ENCODE data around the gene MPPE1. TPM values are rescaled to one million over a fixed set of nuclear protein-coding genes. Genes with fewer than 3 reads are reported as not detected.

Gene MPPE1
- total and polyA plus RNA-seq, 4 donors = 28.8 to 49.8 (median 39.4) TPM

DNA sequence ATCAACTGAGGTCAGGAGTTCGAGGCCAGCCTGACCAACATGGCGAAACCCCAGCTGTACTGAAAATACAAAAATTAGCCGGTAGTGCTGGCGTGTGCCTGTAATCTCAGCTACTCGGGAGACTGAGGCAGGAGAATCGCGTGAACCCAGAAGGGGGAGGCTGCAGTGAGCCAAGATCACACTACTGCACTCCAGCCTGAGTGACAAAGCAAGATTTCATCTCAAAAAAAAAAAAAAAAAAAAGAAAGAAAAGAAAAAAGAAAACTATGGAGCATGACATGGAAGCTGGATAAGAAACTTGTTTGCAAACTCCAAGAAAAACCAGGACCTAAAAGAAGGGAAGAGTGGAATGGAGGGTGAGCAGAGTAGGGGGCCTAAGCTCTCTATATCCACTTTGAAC, 58.8 kb downstream of the MPPE1 start:
- no peak overlapping the region for H3K27ac ChIP-seq (ENCODE audit: low read depth in 1 of 2, low read length in 2 of 2)
- no peaks in the 10 kb centered on the region for H3K27me3 ChIP-seq (ENCODE audit: control insufficient read depth in 1 of 2, insufficient read depth in 2 of 2, low read length in 1 of 2)
- intact Hi-C loops (cut with DNase I) = no loop called here
- DNase-seq (no peak), ATAC-seq (ENCODE audit: low FRiP score) (no peak)
- 77 to 78% methylated on average over 7 of the region's 7 CpGs for WGBS, 2 donors
- no peak overlapping the region for H3K4me3 ChIP-seq (ENCODE audit: low read length in 2 of 2)
- no peaks in the 10 kb centered on the region for H3K9me3 ChIP-seq (ENCODE audit: control insufficient read depth, low read length)
- H3K4me1 ChIP-seq (ENCODE audit: control insufficient read depth in 1 of 2, insufficient read depth in 2 of 2, low read length in 2 of 2) = peaks cover 0 to 2% of the 10 kb centered on the region in 2 donors
- no peaks in the 10 kb centered on the region for H3K36me3 ChIP-seq (ENCODE audit: control insufficient read depth in 1 of 2, insufficient read depth in 2 of 2, low read length in 1 of 2)

DNA sequence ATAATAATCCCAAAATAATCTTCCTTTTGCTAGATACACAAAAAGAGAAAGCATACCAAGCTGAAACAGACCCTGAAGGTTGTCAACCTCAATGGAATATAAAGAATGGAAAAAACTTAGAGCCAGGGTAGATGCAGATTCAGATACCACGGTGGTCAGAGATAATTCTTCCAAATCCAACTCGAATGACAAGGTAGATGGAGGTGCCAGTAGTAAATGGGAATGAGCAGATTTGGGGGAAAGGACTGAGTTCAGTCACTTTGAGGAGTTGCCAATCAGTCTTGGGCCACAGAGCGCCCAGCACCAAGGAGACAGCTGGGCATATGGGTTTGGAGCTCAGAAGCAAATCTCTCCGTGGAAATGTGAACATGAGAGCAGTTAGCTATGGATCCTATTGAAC, 60.3 kb downstream of the MPPE1 start:
- no peaks in the 10 kb centered on the region for H3K27me3 ChIP-seq (ENCODE audit: control insufficient read depth in 1 of 2, insufficient read depth in 2 of 2, low read length in 1 of 2)
- no peaks in the 10 kb centered on the region for H3K36me3 ChIP-seq (ENCODE audit: control insufficient read depth in 1 of 2, insufficient read depth in 2 of 2, low read length in 1 of 2)
- H3K9me3 ChIP-seq (ENCODE audit: control insufficient read depth, low read length) = no peaks in the 10 kb centered on the region
- no peak for ATAC-seq (ENCODE audit: low FRiP score)
- intact Hi-C loops (cut with DNase I) = no loop called here
- H3K4me3 ChIP-seq (ENCODE audit: low read length in 2 of 2) = no peak overlapping the region
- H3K4me1 ChIP-seq (ENCODE audit: control insufficient read depth in 1 of 2, insufficient read depth in 2 of 2, low read length in 2 of 2) = no peaks in the 10 kb centered on the region
- DNase-seq = no peak
- 75% methylated on average over 4 of the region's 4 CpGs for WGBS, 2 donors
- no peak overlapping the region for H3K27ac ChIP-seq (ENCODE audit: low read depth in 1 of 2, low read length in 2 of 2)

DNA sequence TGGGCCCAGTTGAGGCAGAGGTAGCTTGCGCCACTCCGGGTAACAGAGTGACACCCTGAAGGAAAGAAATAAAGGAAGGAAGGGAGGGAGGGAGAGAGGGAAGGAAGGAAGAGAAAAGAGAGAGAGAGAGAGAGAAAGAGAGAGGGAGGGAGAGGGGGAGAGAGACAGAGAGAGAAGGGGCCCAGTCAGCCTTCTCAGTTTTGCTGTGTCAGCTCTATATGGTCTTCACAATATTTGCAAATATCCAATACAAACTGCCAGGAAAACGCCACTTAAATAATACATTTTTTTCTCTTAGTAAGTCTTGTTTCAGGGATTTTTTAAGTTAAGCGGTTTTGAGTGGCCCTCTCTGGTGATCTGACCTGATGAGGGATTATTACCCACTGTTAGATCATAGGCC, 62.5 kb downstream of the MPPE1 start:
- 82 to 84% methylated on average over 4 of the region's 4 CpGs for WGBS, 2 donors
- Histone ChIP-seq H3K36me3 (ENCODE audit: control insufficient read depth in 1 of 2, insufficient read depth in 2 of 2, low read length in 1 of 2) (no peaks in the 10 kb centered on the region), H3K27ac (ENCODE audit: low read depth in 1 of 2, low read length in 2 of 2) (no peak overlapping the region), H3K27me3 (ENCODE audit: control insufficient read depth in 1 of 2, insufficient read depth in 2 of 2, low read length in 1 of 2) (no peaks in the 10 kb centered on the region), H3K4me3 (ENCODE audit: low read length in 2 of 2) (no peak overlapping the region), H3K9me3 (ENCODE audit: control insufficient read depth, low read length) (no peaks in the 10 kb centered on the region), H3K4me1 (ENCODE audit: control insufficient read depth in 1 of 2, insufficient read depth in 2 of 2, low read length in 2 of 2) (no peaks in the 10 kb centered on the region)
- ATAC-seq (ENCODE audit: low FRiP score) (no peak), DNase-seq (no peak)
- intact Hi-C loops (cut with DNase I) = no loop called here

DNA sequence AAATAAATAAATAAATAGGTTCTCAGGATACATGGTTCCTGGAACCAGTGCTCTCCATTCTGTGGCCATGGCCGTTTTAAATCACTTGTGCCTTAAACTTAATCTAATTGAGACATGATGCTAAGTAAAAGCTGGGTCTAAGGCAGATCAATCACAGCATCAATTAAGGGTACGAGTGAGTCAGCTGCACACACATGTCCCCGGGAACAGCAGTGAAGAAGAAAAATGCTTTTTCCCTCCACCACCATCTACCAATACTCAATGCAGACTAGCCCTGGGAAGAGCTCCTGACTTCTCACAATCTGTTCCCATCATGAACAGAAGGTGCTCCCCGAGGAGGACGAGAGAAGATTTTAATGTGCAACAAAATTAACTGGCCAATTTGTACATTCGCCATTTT, 63.7 kb downstream of the MPPE1 start:
- DNase-seq (no peak), ATAC-seq (ENCODE audit: low FRiP score) (no peak)
- Histone ChIP-seq H3K4me1 (ENCODE audit: control insufficient read depth in 1 of 2, insufficient read depth in 2 of 2, low read length in 2 of 2) (no peaks in the 10 kb centered on the region), H3K27me3 (ENCODE audit: control insufficient read depth in 1 of 2, insufficient read depth in 2 of 2, low read length in 1 of 2) (no peaks in the 10 kb centered on the region), H3K4me3 (ENCODE audit: low read length in 2 of 2) (no peak overlapping the region), H3K9me3 (ENCODE audit: control insufficient read depth, low read length) (no peaks in the 10 kb centered on the region), H3K27ac (ENCODE audit: low read depth in 1 of 2, low read length in 2 of 2) (no peak overlapping the region), H3K36me3 (ENCODE audit: control insufficient read depth in 1 of 2, insufficient read depth in 2 of 2, low read length in 1 of 2) (no peaks in the 10 kb centered on the region)
- 81 to 85% methylated on average over 6 of the region's 6 CpGs for WGBS, 2 donors
- intact Hi-C loops (cut with DNase I) = no loop called here

- 22 to 35% methylated on average over 5 of the region's 5 CpGs for WGBS, 2 donors
- no peaks in the 10 kb centered on the region for H3K4me1 ChIP-seq (ENCODE audit: control insufficient read depth in 1 of 2, insufficient read depth in 2 of 2, low read length in 2 of 2)
- H3K9me3 ChIP-seq (ENCODE audit: control insufficient read depth, low read length) = no peaks in the 10 kb centered on the region
- no peak overlapping the region for H3K27ac ChIP-seq (ENCODE audit: low read depth in 1 of 2, low read length in 2 of 2)
- no peaks in the 10 kb centered on the region for H3K36me3 ChIP-seq (ENCODE audit: control insufficient read depth in 1 of 2, insufficient read depth in 2 of 2, low read length in 1 of 2)
- intact Hi-C loops (cut with DNase I) = no loop called here
- H3K4me3 ChIP-seq (ENCODE audit: low read length in 2 of 2) = no peak overlapping the region
- no peak for ATAC-seq (ENCODE audit: low FRiP score)
- no peak for DNase-seq
- H3K27me3 ChIP-seq (ENCODE audit: control insufficient read depth in 1 of 2, insufficient read depth in 2 of 2, low read length in 1 of 2) = no peaks in the 10 kb centered on the region
Observed at GRCh38 chr18:11842562-11842961, 65.6 kb downstream of the MPPE1 start.

DNA sequence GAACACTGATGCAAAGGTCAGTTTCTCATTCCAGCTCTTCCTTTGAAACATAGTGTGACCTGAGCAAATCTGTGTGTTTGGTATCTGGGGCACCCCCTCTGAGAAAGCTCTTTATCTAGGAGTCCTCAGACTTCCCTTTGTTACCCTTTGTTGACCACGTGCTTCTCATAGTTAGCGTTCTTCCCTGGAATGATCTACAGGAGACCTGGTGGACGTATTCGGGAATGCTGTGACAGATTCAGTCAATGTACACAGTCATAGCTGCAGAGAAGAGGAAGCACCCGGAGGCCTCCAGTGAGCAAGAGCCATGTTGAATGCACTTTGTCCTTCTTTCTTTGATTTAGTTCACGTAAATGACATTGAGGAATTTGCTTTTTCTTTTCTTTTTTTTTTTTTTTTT, 67.6 kb downstream of the MPPE1 start:
- ATAC-seq (ENCODE audit: low FRiP score) (no peak), DNase-seq (no peak)
- H3K9me3 ChIP-seq (ENCODE audit: control insufficient read depth, low read length) = no peaks in the 10 kb centered on the region
- H3K36me3 ChIP-seq (ENCODE audit: control insufficient read depth in 1 of 2, insufficient read depth in 2 of 2, low read length in 1 of 2) = no peaks in the 10 kb centered on the region
- no peaks in the 10 kb centered on the region for H3K4me1 ChIP-seq (ENCODE audit: control insufficient read depth in 1 of 2, insufficient read depth in 2 of 2, low read length in 2 of 2)
- WGBS, 2 donors = 48 to 52% methylated on average over 6 of the region's 6 CpGs
- no peaks in the 10 kb centered on the region for H3K27me3 ChIP-seq (ENCODE audit: control insufficient read depth in 1 of 2, insufficient read depth in 2 of 2, low read length in 1 of 2)
- intact Hi-C loops (cut with DNase I) = no loop called here
- H3K27ac ChIP-seq (ENCODE audit: low read depth in 1 of 2, low read length in 2 of 2) = no peak overlapping the region
- no peak overlapping the region for H3K4me3 ChIP-seq (ENCODE audit: low read length in 2 of 2)

DNA sequence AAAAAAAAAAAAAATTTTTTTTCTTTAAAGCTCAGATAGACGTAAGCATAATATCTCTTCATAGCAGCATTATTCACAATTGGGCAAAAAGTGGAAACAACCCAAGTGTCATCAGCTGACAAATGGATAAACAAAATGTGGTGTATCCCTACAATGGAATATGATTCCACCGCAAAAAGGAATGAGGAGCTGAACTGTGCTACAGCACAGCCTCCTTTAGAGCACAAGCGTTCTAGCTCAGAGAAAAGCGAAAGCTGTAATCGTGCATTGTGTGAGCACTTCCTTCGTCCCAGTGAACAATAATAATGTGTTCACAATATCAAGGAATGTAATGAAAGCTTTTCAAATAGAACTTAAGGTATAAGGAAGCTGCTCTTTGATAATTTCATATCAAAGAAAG, 68.6 kb downstream of the MPPE1 start:
- no peak for ATAC-seq (ENCODE audit: low FRiP score)
- no peaks in the 10 kb centered on the region for H3K36me3 ChIP-seq (ENCODE audit: control insufficient read depth in 1 of 2, insufficient read depth in 2 of 2, low read length in 1 of 2)
- H3K9me3 ChIP-seq (ENCODE audit: control insufficient read depth, low read length) = no peaks in the 10 kb centered on the region
- H3K27ac ChIP-seq (ENCODE audit: low read depth in 1 of 2, low read length in 2 of 2) = no peak overlapping the region
- 82 to 83% methylated on average over 6 of the region's 6 CpGs for WGBS, 2 donors
- H3K27me3 ChIP-seq (ENCODE audit: control insufficient read depth in 1 of 2, insufficient read depth in 2 of 2, low read length in 1 of 2) = no peaks in the 10 kb centered on the region
- H3K4me1 ChIP-seq (ENCODE audit: control insufficient read depth in 1 of 2, insufficient read depth in 2 of 2, low read length in 2 of 2) = no peaks in the 10 kb centered on the region
- intact Hi-C loops (cut with DNase I) = no loop called here
- no peak overlapping the region for H3K4me3 ChIP-seq (ENCODE audit: low read length in 2 of 2)
- DNase-seq = no peak

DNA sequence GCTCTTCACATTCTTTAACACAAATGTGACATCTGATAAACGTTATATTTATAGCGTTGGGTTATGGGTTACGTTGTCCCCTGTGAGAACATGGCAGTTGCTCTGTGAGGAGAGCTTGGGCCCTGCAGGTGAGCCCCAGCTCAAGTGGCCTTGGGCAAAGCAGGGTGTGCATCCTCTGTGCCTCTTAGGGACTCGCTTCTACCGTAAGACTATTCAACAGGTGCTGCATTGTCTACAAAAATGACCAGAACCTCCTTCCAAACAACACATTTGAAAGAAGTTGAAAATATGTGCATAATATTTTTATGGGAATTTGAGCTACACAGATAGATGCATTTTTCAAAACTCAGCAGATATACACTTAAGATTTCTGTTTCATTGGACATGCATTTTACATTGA, 73.3 kb downstream of the MPPE1 start:
- Histone ChIP-seq H3K4me1 (ENCODE audit: control insufficient read depth in 1 of 2, insufficient read depth in 2 of 2, low read length in 2 of 2) (no peaks in the 10 kb centered on the region), H3K27ac (ENCODE audit: low read depth in 1 of 2, low read length in 2 of 2) (no peak overlapping the region), H3K9me3 (ENCODE audit: control insufficient read depth, low read length) (no peaks in the 10 kb centered on the region), H3K36me3 (ENCODE audit: control insufficient read depth in 1 of 2, insufficient read depth in 2 of 2, low read length in 1 of 2) (no peaks in the 10 kb centered on the region), H3K4me3 (ENCODE audit: low read length in 2 of 2) (no peak overlapping the region), H3K27me3 (ENCODE audit: control insufficient read depth in 1 of 2, insufficient read depth in 2 of 2, low read length in 1 of 2) (no peaks in the 10 kb centered on the region)
- 47 to 52% methylated on average over 5 of the region's 5 CpGs for WGBS, 2 donors
- intact Hi-C loops (cut with DNase I) = no loop called here
- ATAC-seq (ENCODE audit: low FRiP score) = no peak
- no peak for DNase-seq
